HuH-7.5 (cell line): Measurements from ENCODE around the gene DNAJC6.

Experiments
- DNase-seq: peaks from one replicate; pipeline ENCODE4 v3.0.0; 2011; ENCODE audit warnings: low spot score

DNAJC6 gene

DNA sequence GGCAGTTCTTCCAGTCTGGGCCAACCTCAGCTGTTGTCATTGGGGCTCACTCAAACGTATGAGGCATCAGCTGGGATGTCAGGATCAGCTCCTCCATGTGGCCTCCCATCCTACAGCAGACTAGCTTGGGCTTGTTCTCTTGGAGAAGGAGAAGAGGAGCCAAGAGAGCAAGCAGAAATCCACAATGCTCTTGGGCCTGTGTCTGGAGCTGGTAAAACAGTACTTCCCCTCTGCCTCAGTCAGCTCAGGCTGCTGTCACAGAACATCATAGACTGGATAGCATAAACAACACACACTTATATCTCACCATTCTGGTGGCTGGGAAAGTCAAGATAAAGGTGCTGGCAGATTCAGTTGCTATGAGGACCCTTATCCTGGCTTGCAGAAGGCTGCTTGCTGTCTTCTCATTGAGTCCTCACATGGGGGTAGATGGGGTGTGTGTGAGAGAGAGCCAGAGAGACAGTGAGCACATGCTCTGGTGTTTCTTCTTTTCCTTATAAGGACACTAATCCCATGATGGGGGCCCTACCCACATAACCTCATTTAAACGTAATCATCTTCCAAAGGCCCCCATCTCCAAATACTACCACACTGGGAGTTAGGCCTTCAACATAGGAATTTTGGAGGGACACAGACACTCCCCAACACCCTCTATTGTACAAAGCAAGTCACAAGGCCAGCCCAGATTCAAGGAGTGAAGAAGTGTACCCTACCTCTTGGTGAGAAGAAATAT lies 16.3 kb upstream of the DNAJC6 start:
- no peak for DNase-seq

DNA sequence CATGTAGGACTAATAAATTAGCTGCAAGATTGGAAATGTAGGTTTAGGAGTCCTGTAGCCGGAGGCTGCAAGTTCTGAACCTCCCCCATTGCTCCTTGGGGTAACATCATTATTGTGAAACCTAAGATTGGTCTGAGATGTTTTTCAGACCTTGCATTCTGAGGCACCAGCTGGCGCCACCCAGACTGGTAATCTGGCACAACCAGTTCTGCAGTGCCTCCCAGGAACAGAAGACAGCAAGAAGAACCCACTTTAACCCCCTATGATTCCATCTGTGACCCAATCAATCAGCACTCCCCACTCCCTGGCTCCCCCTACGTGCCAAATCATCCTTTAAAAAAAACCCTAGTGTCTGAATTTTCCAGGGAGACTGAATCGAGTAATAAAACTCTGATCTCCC lies 11.6 kb upstream of the DNAJC6 start:
- no peak for DNase-seq

DNA sequence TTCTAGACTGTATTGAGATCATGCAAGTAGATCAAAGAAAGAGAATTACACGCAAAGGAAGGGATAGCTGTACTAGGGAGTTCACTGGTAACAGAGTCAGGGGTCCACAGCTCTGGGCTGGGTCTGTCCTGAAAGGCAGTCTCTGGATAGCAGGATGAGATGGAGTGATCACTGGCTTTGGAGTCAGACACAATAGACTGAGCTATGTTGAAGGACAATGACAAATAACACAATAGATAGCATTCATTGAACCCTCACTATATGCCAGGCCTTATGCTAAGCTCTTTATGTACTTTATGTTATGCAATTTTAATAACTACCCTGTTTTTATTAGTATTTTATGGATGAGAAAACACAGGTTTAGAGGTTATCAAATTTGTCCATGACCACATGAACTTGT lies 10.0 kb upstream of the DNAJC6 start:
- no peak for DNase-seq

DNA sequence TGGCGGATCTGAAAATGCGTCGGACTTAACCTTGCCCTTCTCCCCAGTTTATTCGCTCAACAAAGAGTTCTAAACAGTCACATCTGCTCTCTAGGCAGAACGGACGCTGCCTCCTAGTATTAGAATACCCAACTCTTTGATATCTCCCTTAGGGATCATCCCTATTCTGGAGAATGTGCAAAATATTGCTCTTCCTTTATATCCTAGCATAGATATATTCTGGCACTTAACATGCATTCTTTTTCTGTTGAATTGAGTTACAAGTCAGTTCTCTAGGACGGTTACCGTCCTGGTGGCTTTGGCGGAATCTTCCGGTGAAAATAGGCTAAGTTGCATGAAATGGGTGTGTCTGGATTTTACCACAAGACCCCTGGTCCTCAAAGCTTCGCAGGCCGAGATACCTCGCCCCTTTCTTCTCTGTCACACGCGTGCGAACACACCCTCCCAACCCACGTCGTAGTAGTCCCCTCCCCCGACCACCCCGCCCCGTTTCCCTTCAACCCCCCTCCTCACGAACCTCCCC lies 501 bp upstream of the DNAJC6 start:
- no peak for DNase-seq

DNA sequence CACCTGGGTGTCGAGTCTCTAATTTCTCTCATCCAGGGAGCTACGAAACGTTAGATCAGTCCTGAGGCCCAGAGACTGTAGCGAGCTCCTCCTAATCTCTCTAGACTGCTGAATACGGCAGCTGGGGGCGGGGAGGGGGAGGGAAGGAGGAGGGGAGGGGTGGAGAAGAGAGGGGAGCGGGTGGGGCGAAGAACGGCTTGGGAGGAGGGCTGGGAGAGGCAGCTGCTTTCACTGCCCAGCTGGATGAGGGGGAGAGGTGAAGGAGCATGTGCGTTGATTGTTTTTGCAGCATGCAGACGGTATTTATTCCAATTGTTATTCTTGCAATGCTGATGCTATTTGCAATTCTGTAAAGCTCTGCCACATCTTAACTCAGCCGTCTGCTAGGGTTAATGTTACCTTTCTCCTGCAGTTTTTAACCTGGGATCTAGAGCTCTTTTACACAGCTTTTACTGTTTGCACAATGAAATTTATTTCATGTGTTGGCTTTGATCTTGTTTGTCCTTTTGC lies 790 bp downstream of the DNAJC6 start:
- peak; percentile 14 for DNase-seq

DNA sequence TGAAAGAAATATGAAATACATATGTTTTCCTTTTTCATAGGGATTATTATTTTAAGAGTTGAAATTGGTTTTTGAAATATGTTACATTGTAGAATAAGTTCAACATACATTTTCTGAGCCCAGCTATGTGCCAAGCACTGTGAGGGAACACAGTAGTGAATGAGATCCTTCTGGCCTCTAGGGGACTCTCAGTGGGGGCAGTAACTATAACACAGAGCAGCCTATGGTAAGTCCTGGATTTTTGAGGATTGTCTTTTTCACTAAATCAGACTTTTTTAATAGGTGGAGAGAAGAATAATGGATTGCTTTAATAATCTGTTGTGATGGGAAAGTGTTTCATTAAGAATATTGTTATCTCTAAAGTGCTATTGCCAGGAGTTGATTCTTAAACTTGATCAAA lies 2.4 kb downstream of the DNAJC6 start:
- DNase-seq: no peak

DNA sequence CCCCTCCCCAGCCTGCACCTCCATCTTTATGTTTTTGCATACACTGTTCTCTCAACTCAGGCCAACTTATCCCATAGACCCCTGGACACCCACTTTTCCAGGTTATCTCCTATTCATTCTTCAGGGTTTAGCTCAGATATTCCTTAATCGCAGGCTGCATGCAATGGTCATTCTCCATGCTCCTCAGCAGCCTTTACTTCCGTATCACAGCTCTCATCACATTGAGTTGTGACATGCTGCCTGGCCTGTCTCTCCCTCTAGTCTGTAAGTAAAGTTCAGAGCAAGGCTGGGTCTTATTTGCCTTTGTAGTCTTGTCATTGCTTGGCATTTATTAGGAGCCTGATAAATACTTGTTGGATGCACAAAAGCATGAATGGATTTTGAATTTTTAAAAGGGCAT lies 6.9 kb downstream of the DNAJC6 start:
- DNase-seq: no peak

DNA sequence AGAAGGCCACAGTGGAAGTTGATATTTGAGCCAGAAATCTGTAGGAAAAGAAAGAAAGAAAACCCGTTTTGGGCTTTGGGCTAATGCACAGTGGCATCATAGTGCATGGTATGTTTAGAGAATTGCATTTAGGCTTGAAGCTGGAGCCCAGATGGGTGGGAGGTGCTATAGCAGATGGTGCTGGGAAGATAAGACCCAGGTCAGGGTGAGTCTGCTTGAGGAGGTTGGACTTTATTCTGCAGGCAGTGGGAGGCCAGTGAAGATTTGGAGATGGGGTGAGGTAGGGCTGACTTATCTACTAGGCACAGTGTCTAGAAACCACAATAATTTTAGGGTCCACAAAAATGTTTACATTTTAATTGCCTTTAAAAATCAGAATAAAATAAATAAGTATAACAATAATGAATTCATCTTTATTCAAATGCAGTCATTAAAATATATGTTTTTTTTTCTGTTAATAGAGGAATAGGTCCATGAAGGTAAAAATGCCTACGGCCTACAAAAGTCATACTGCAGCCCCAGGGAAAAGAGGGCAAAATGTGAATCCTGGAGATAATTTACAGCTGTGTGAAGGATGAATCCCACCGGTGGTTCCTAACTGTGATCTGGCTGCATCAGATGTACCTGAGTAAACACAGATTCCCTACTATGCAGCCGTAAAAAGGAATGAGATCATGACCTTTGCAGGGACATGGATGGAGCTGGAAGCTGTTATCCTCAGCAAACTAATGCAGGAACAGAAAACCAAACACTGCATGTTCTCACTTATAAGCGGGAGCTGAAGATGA lies 8.7 kb downstream of the DNAJC6 start:
- no peak for DNase-seq

DNA sequence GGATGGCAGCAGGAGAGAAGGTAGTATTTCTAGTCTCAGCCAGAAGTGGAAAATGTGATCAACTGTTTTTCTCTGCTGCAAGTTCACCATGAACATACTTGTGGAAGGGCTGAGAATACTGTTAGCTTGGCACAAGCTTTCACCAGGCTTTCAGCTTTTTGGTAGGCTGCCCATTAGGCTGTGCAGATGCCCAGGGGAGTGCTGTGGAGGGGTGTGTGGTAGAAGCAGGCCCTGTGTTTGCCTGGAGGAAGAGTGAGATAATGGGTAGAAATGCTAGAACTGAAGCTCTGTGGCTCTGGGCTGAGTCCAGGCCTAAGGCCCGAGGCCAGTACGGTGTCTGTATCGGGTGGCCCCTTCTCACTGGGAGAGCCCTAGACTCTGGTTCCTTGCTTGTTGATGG lies 9.8 kb downstream of the DNAJC6 start:
- DNase-seq: no peak

DNA sequence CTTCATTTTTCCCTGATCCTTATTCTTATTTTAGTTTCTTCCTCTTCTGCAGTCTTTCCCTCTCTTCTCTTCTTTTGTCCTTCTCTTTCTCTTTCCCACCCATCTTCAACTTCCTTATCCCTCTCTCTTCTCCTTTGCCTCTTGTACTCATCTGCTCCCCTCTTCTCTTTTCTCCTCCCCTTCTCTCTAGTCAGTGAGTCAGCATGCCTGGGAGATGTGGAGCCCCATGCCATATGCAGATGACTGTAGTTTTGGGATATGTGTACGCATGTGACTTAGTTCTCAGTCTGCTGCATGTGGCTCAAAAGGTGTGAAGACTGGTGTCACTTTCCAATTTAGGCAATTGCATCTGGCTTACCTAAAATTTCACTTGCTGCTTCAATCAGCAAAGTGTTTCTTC lies 10.4 kb downstream of the DNAJC6 start:
- no peak for DNase-seq

DNA sequence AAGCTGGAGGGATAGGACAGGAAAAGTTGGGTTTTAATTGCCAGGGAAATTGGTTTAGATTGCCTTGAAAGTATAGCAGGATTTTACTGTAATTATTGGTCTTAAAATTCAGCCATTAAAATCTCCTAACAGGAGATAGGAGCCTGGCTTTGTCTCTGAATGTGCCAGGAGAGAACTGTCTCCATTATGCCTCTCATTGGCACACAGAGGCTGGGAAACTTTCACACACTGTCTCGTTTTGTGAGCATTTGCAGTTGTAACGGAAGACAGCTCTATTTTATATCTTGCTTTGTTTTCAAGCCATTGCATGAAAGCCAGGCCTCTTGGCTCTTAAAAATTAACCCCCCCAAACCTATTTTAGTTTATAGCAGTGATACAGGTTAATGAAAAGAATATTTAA lies 12.5 kb downstream of the DNAJC6 start:
- no peak for DNase-seq

DNA sequence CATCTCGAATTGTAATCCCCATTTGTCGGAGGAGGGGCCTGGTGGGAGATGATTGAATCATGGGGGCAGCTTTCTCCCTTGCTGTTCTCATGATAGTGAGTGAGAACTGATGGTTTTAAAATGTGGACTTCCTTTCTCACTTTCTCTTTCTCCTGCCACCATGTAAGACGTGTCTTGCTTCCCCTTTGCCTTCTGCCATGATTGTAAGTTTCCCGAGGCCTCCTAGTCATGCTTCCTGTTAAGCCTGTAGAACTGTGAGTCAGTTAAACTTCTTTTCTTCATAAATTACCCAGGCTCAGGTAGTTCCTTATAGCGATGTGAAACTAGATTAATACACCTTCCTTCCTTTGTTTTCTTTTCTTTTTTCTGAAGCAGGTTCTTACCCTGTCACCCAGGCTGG lies 13.9 kb downstream of the DNAJC6 start:
- DNase-seq: no peak

DNA sequence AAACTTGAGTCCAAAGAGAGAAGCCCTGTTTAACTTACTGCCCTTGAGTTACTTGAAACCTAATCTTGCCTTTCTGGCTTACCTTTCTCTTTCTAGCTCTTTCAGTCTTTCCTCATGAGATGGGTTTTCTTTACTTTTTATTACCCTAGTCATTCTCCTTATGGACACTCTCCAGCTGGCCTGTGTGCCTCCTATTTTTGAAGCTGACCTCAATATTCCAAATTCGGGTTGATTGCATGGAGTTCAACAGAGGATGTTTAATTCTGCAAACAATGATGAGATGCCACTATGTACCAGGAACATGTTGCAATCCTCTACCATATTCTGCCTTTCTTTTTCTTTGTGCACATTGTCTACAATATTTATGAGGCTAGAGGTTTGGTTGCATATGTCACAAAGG lies 20.7 kb downstream of the DNAJC6 start:
- no peak for DNase-seq

DNA sequence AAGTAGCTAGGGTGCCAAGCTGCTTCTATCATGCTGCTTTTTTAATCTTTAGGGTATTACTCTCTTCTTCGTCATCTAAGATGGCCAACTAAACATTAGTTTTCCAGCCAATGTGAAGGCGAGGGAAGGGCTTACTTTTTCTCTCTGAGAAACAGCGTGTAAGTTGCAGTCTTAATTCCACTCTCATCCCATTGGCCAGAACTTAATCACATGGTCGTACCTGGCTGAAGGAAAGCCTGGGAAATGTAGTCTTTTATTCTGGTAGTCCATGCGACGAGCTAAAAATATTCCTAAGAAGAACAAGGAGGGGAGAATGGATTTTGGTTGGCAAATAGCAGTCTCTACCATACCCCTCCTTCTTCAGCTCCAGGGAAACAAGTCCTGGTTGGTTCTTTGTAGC lies 21.5 kb downstream of the DNAJC6 start:
- DNase-seq: no peak

DNA sequence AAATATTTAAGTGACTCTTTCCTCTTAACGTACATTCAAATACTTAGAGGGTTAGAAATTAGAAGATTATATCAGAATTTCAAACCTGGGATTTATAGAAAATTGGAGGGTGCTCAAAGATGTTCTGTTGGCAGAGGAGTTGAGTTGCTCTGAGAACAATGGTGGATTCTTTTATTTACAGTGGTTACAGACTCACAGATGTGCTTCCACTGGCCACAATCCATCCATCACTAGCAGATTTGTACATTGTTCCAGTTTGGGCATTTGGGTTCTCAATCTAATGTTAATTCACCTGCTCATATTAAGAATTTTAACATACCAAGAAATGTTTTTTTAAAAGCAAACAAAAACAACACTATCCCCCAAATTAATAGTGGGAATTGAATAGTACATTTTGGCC lies 23.5 kb downstream of the DNAJC6 start:
- no peak for DNase-seq

DNA sequence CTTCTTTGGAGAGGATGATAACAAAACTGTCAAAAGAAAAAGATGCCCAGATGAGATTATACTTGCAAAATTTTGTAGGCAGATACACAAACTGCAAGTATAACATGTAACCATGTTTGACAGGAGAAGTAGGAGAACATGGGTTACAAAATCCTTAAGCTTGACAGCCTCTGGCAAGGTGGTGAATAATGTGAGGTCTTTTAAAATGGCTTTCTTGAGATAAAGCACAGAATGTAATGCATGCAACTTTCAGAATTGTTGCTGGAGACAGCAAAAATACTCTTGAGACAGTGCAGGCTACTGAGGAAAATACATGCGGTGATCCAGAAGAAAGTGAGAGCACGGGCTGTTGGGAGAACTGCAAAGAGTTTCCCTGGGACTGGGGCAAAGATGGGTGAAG lies 24.7 kb downstream of the DNAJC6 start:
- no peak for DNase-seq

DNA sequence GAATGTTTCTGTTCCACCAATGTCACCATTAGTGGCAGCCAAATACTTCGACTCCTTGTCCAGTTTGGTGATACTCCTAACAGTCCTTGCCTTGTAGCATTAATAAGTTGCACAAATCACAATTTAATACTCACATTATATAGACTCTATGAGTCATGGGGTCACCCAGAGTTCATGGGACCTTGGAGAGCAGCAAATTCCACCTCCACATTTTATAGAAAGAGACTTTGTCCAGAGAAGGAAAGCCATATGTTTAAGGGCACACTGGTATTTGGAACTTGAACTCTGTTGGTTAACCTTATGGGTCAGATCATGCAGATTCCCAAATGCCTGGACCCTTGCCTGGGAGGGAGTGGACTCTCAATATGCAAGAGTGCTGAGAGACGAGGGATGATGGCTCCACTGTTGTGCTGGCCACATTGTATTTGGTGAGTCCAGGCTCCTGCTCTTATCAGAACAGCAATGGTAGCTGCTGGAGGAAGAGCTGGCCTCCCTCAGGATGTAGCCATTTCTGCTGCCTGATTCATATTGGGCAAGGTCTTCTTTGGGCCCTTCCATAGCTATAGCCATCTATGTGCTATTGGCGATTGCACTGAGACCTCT lies 30.6 kb downstream of the DNAJC6 start:
- DNase-seq: no peak

DNA sequence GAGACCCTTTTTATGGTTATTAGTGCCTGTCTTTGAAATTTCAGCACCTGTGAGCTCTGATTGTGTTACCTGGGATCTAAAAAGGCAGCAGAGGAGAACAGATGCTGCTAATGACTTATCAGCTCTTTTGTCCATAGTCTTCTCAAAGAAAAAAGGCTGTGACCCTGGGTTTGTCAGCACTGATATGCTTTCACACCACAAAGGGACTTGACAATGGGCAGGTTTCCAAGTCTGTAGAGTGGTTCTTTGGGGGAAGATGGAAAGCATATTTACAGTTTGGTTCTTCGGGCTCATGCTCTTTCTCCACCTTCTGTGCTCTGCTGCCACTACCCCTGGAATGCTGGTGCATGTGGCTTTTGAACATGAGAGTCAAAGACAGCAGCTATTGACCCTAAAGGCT lies 32.0 kb downstream of the DNAJC6 start:
- no peak for DNase-seq

DNA sequence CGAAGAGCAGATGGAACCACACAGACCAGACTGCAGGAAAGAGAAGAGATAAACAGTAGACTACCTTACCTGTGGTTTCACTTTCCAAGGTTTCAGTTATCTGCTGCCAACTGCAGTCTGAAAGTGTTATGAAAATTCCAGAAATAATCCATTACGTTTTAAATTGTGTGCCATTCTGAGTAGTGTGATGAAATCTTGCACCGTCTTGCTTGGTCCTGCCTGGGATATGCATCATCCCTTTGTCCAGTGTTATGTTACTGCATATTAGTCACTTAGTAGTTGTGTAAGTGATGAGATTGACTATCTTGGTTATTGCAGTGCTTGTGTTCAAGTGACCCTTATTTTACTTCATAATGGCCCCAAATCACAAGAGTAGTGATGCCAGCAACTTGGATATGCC lies 33.9 kb downstream of the DNAJC6 start:
- DNase-seq: no peak

DNA sequence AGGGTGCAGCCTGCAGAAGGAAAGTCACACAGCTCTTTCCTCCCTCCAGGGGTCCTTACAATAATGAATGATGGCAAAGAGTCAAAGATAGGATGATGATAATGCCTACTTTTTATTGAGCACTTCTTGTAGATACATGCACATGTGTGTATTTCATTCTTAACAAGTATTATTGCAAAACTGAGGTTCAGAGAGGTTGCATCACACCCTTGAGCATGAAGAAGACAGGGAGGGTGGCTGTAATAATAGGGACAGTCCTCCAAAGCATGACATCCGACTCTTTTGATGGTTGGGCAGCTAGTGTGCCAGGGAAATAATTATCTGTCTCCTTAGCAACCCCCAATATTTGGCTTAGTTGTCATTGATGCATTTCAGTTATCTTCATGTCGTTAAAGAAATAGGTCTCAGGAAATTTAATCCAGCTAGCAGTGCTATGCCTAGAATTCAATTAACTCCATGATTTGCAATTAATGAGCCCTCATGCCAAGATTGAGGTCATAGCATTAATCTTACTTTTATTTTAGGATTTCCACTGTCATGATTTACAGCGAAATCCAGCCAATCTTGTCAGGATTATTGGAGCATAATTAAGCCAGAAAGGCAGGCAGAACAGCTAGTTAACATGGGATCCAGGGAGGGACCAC lies 35.0 kb downstream of the DNAJC6 start:
- no peak for DNase-seq

DNA sequence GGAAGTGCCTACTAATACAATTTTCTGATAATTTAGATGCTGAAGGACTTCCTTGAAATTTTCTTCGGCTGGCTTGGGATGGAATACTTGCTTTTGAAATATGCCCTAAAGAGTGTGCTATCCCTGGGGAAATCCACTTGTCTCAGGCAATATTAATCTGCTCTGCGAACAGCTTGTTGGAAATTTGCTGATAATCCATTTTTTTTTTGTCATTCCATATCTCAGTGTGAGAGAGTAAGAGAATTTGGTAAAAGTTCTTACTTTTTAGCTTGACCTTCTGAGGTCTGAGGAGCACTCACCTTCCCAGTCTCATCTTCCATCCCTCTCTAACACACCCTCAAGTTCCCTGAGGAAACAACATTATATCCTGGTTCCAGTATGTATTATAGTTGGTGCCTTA lies 36.8 kb downstream of the DNAJC6 start:
- DNase-seq: no peak

DNA sequence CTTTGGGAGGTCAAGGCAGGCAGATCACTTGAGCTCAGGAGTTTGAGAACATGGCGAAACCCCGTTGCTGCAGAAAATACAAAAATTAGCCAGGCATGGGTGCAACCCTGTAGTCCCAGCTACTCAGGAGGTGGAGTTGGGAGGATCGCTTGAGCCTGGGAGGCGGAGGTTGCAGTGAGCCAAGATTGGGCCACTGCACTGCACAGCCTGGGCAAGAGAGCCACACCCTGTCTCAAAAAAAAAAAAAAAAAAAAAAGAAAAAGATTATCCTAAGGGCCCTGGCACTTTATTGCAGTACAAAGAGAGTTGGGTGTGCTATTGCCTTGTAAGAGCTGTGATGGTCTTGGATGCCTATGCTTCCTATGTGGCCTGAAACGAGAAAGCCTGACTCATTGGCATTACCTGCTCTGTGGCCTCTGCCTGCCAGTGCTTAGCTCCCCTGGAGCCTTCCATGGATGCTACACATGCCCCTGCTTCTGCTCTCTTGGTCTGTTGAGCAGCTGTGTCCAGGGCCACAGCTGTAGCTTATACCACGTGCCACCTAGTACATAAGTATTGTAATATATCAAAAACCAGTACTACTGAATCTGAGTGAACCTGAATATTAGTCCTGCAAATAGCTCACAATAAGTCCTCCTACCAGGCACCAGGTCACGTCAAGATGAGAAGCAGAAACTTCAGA lies 45.8 kb downstream of the DNAJC6 start:
- no peak for DNase-seq
